H1 (cell line): Measurements from ENCODE around the gene GEN1. TPM values are rescaled to one million over a fixed set of nuclear protein-coding genes. Genes with fewer than 3 reads are reported as not detected.

ENCODE experiments used
- NRF1 ChIP-seq: IDR thresholded peaks from 2 replicates; pipeline ENCODE4 v1.6.1; 2011; ENCODE audit warnings: mild to moderate bottlenecking, low read depth, low read length, improper control_type of control experiment
- RNF2 ChIP-seq: fragments of 200-900, 300-1000 bp; sonication (generic); IDR thresholded peaks from 2 replicates; pipeline ENCODE4 v1.7.1; 2016; ENCODE audit warnings: borderline replicate concordance, low read depth, mild to moderate bottlenecking, antibody characterized with exemption, low read length; ENCODE audit not compliant: poor library complexity, severe bottlenecking; ENCODE audit errors: missing control alignments
- polyA plus RNA-seq, 7 experiments: library from polyadenylated mRNA; depleted of rRNA in 3 of 7; stranded (reverse) in 5 of 7; unstranded in 2 of 7; fragments of >200 nt in 5 of 7; fragments of 200-250 nt in 2 of 7; gene quantifications; 1 replicate in 5 of 7; 2 replicates in 1 of 7; 4 replicates in 1 of 7; pipeline versions ENCODE4 v1.2.1 to v1.2.3, GENCODE V29; 2011 to 2013; ENCODE audit warnings: missing spikeins in 2 of 7, mixed read lengths in 2 of 7
- total RNA-seq: library from RNA; stranded (reverse); fragmentation: NEBNext Ultra II Directional; extraction: Animal tissue kit (Norgen Biotek cat#: 25700); gene quantifications from 2 replicates; pipeline ENCODE4 v1.2.1, GENCODE V29; 2021

The GEN1 gene
- total and polyA plus RNA-seq, 2 of the 8 experiments (the other 6 are each of a cell fraction or from before 2014, with no cell fraction given), result 6.9 to 19.2 TPM

- TF ChIP-seq RNF2 (no peak), NRF1 (no peak)
Measured at GRCh38 chr2:17792515-17792914, 38.6 kb downstream of the GEN1 start (continued).
